Loucy (cell line): ENCODE measurements around the gene MAN2A1.

ENCODE experiments used
- H2AFZ ChIP-seq: fragments of 200-600 bp; sonication (generic); 2 replicates; pipeline ENCODE4 v1.6.0; 2016; ENCODE audit warnings: antibody characterized with exemption, mild to moderate bottlenecking, low read length, moderate library complexity
- H3F3A ChIP-seq: fragments of 200-600 bp; 2 replicates; pipeline ENCODE4 v1.6.0; 2016; ENCODE audit warnings: antibody characterized with exemption, low read depth, mild to moderate bottlenecking
- H3K27me3 ChIP-seq: fragments of 200-600 bp; sonication (generic); 2 replicates; pipeline ENCODE4 v1.6.1; 2014; ENCODE audit warnings: low read length, mild to moderate bottlenecking; ENCODE audit not compliant: insufficient read depth, poor library complexity, severe bottlenecking
- H3K36me3 ChIP-seq: fragments of 200-600 bp; sonication (generic); 2 replicates; pipeline ENCODE4 v1.6.1; 2016; ENCODE audit warnings: low read length; ENCODE audit not compliant: insufficient read depth
- H3K4me1 ChIP-seq: fragments of 200-600 bp; sonication (generic); 2 replicates; pipeline ENCODE4 v1.5.1; 2014; ENCODE audit warnings: low read length, mild to moderate bottlenecking; ENCODE audit not compliant: insufficient read depth, poor library complexity, severe bottlenecking
- H3K4me2 ChIP-seq: fragments of 200-600 bp; sonication (generic); 2 replicates; pipeline ENCODE4 v1.6.0; 2014; ENCODE audit warnings: antibody characterized with exemption, low read length, low read depth, mild to moderate bottlenecking; ENCODE audit not compliant: poor library complexity, severe bottlenecking
- H3K4me3 ChIP-seq: fragments of 200-600 bp; sonication (generic); 2 replicates; pipeline ENCODE4 v1.5.1; 2014; ENCODE audit warnings: low read length, mild to moderate bottlenecking, mixed read lengths; ENCODE audit not compliant: poor library complexity, severe bottlenecking
- H3K79me2 ChIP-seq: fragments of 200-600 bp; sonication (generic); 2 replicates; pipeline ENCODE4 v1.6.1; 2014; ENCODE audit warnings: low read length; ENCODE audit not compliant: insufficient read depth
- H3K9ac ChIP-seq: fragments of 200-600 bp; sonication (generic); 2 replicates; pipeline ENCODE4 v1.6.0; 2014; ENCODE audit warnings: mild to moderate bottlenecking, low read depth, low read length, moderate library complexity; ENCODE audit not compliant: poor library complexity, severe bottlenecking
- H3K9me2 ChIP-seq: fragments of 200-600 bp; sonication (generic); replicated peaks from 2 replicates; pipeline ENCODE4 v1.6.1; 2016; ENCODE audit warnings: low read depth, low read length, mixed read lengths
- H3K9me3 ChIP-seq: fragments of 200-600 bp; sonication (generic); 2 replicates; pipeline ENCODE4 v1.6.1; 2014; ENCODE audit warnings: mild to moderate bottlenecking, antibody characterized with exemption, low read length, low read depth; ENCODE audit not compliant: insufficient read depth
- H4K20me1 ChIP-seq: fragments of 200-600 bp; sonication (generic); 2 replicates; pipeline ENCODE4 v1.6.0; 2014; ENCODE audit warnings: antibody characterized with exemption, low read length, mild to moderate bottlenecking; ENCODE audit not compliant: insufficient read depth, poor library complexity, severe bottlenecking
- CTCF ChIP-seq: fragments of 200-600 bp; sonication (generic); conservative IDR thresholded peaks from 2 replicates; pipeline ENCODE4 v1.5.1; 2014; ENCODE audit warnings: mild to moderate bottlenecking, antibody characterized with exemption, low read length
- EZH2phosphoT487 ChIP-seq: fragments of 200-600 bp; IDR thresholded peaks from 2 replicates; pipeline ENCODE4 v1.6.1; 2018; ENCODE audit warnings: antibody characterized with exemption, mild to moderate bottlenecking, moderate library complexity, borderline replicate concordance

Gene MAN2A1

GRCh38 chr5:109692852-109693251, 3.1 kb downstream of the MAN2A1 start:
- no peak overlapping the region for H2AFZ ChIP-seq
- peaks cover 49% of the 10 kb centered on the region for H4K20me1 ChIP-seq
- H3K79me2 ChIP-seq = peaks cover 78% of the 10 kb centered on the region
- TF ChIP-seq EZH2phosphoT487 (no peak), CTCF (no peak)
- no peaks in the 10 kb centered on the region for H3K9me3 ChIP-seq
- no peaks in the 10 kb centered on the region for H3K27me3 ChIP-seq
- no peaks in the 10 kb centered on the region for H3K36me3 ChIP-seq
- peaks cover 34% of the 10 kb centered on the region for H3K4me1 ChIP-seq
- H3F3A ChIP-seq = no peaks in the 10 kb centered on the region
- no peaks in the 10 kb centered on the region for H3K9me2 ChIP-seq
- H3K4me2 ChIP-seq = peak overlapping the region; percentile 93
- peak overlapping the region; percentile 18 for H3K9ac ChIP-seq
- H3K4me3 ChIP-seq = peak overlapping the region; percentile 90

GRCh38 chr5:109693535-109694400, 4.0 kb downstream of the MAN2A1 start:
- peaks cover 87% of the 10 kb centered on the region for H3K79me2 ChIP-seq
- no peak for TF ChIP-seq EZH2phosphoT487
- no peak for TF ChIP-seq CTCF
- H3F3A ChIP-seq = no peaks in the 10 kb centered on the region
- peak overlapping the region; percentile 93 for H3K4me2 ChIP-seq
- H3K4me1 ChIP-seq = peaks cover 34% of the 10 kb centered on the region
- H3K9me2 ChIP-seq = no peaks in the 10 kb centered on the region
- H3K9ac ChIP-seq = peak overlapping the region; percentile 18
- no peaks in the 10 kb centered on the region for H3K36me3 ChIP-seq
- peaks cover 51% of the 10 kb centered on the region for H4K20me1 ChIP-seq
- no peak overlapping the region for H2AFZ ChIP-seq
- no peaks in the 10 kb centered on the region for H3K9me3 ChIP-seq
- H3K27me3 ChIP-seq = no peaks in the 10 kb centered on the region
- H3K4me3 ChIP-seq = peak overlapping the region; percentile 90

GRCh38 chr5:109694451-109694891, 4.7 kb downstream of the MAN2A1 start:
- peak overlapping the region; percentile 39 for H3K9ac ChIP-seq
- peaks cover 34% of the 10 kb centered on the region for H3K4me1 ChIP-seq
- no peaks in the 10 kb centered on the region for H3K9me3 ChIP-seq
- no peak overlapping the region for H2AFZ ChIP-seq
- no peaks in the 10 kb centered on the region for H3K9me2 ChIP-seq
- H3K4me2 ChIP-seq = peak overlapping the region; percentile 93
- H3K4me3 ChIP-seq = peak overlapping the region; percentile 90
- H4K20me1 ChIP-seq = peaks cover 51% of the 10 kb centered on the region
- no peaks in the 10 kb centered on the region for H3K27me3 ChIP-seq
- H3K36me3 ChIP-seq = no peaks in the 10 kb centered on the region
- TF ChIP-seq CTCF (no peak), EZH2phosphoT487 (no peak)
- H3K79me2 ChIP-seq = peaks cover 94% of the 10 kb centered on the region
- no peaks in the 10 kb centered on the region for H3F3A ChIP-seq
